Endodermal cell (in vitro differentiated cells): Measurements from ENCODE around the gene LTBP1. TPM values are rescaled to one million over a fixed set of nuclear protein-coding genes. Genes with fewer than 3 reads are reported as not detected.

Experiments
- DNase-seq: peaks from one replicate; pipeline ENCODE4 v3.0.0-alpha.2; 2017
- H3K27ac ChIP-seq: 2 replicates; pipeline ENCODE4 v1.5.1; 2013; ENCODE audit warnings: mild to moderate bottlenecking, low read depth, low read length, moderate library complexity
- H3K27me3 ChIP-seq: 2 replicates; pipeline ENCODE4 v1.6.1; 2013; ENCODE audit warnings: mild to moderate bottlenecking, low read length, moderate library complexity; ENCODE audit not compliant: insufficient read depth, control insufficient read depth, poor library complexity, severe bottlenecking
- H3K36me3 ChIP-seq: 2 replicates; pipeline ENCODE4 v1.7.0; 2013; ENCODE audit warnings: mild to moderate bottlenecking, low read length, moderate library complexity; ENCODE audit not compliant: control insufficient read depth, insufficient read depth
- H3K4me1 ChIP-seq: one replicate; pipeline ENCODE4 v1.7.0; 2013; ENCODE audit warnings: low read length; ENCODE audit not compliant: control insufficient read depth, insufficient read depth
- H3K4me3 ChIP-seq: 2 replicates; pipeline ENCODE4 v1.5.1; 2013; ENCODE audit warnings: mild to moderate bottlenecking, low read length, moderate library complexity
- H3K9ac ChIP-seq: 2 replicates; pipeline ENCODE4 v1.6.1; 2013; ENCODE audit warnings: mild to moderate bottlenecking, low read length, moderate library complexity; ENCODE audit not compliant: poor library complexity, severe bottlenecking; ENCODE audit errors: extremely low read depth
- H3K9me3 ChIP-seq: 2 replicates; pipeline ENCODE4 v1.6.1; 2013; ENCODE audit warnings: mild to moderate bottlenecking, low read length, moderate library complexity; ENCODE audit not compliant: control insufficient read depth
- H3K27ac Mint-ChIP-seq: 2 replicates; pipeline ENCODE4 v1.8.0; 2020; ENCODE audit warnings: mixed read lengths
- H3K27me3 Mint-ChIP-seq: 2 replicates; pipeline ENCODE4 v1.8.0; 2021; ENCODE audit warnings: mild to moderate bottlenecking, mixed read lengths; ENCODE audit not compliant: insufficient read depth
- H3K36me3 Mint-ChIP-seq: 2 replicates; pipeline ENCODE4 v1.8.0; 2020; ENCODE audit warnings: low read depth, mixed read lengths
- H3K4me1 Mint-ChIP-seq: 2 replicates; pipeline ENCODE4 v1.8.0; 2020; ENCODE audit warnings: mixed read lengths
- H3K4me3 Mint-ChIP-seq: 2 replicates; pipeline ENCODE4 v1.8.0; 2020; ENCODE audit warnings: mild to moderate bottlenecking, moderate library complexity, mixed read lengths
- H3K9me3 Mint-ChIP-seq: 2 replicates; pipeline ENCODE4 v1.8.0; 2020; ENCODE audit warnings: mild to moderate bottlenecking, mixed read lengths
- WGBS, 2 experiments: methylation state at CpG; one replicate each; pipeline versions ENCODE4 v1.1.5 to v1.1.7; 2013; ENCODE audit warnings: missing lambda C conversion rate in 2 of 2, mixed read lengths in 1 of 2; ENCODE audit not compliant: insufficient coverage in 1 of 2, insufficient read length in 1 of 2; 5-methylcytosine and 5-hydroxymethylcytosine counted together
- total RNA-seq, 2 donors: library from RNA; stranded (reverse); fragmentation: NEBNext Ultra II Directional in 1 of 2; extraction: Animal tissue kit (Norgen Biotek cat#: 25700) in 1 of 2; gene quantifications; 2 replicates in 1 of 2; 3 replicates in 1 of 2; pipeline ENCODE4 v1.2.1, GENCODE V29; 2021
- TF ChIP-seq, protein P1 (sequence below): fragments of 200-600 bp; sonication (generic); conservative IDR thresholded peaks from 2 replicates; pipeline ENCODE4 v1.5.0; 2021; ENCODE audit warnings: antibody characterized with exemption, mild to moderate bottlenecking

LTBP1 gene
- total RNA-seq, 2 donors from 2014 or later = 43.2 to 43.4 TPM

GRCh38 chr2:33000986-33001385 lies 54.2 kb downstream of the LTBP1 start:
- Mint-ChIP-seq H3K27ac (no peak overlapping the region), H3K9me3 (no peaks in the 10 kb centered on the region), H3K36me3 (peaks cover 1% of the 10 kb centered on the region), H3K27me3 (no peaks in the 10 kb centered on the region), H3K4me3 (no peak overlapping the region), H3K4me1 (peaks cover 14% of the 10 kb centered on the region)
- Histone ChIP-seq H3K9me3 (no peaks in the 10 kb centered on the region), H3K9ac (no peak overlapping the region), H3K4me1 (no peaks in the 10 kb centered on the region), H3K36me3 (no peaks in the 10 kb centered on the region), H3K27me3 (no peaks in the 10 kb centered on the region), H3K4me3 (no peak overlapping the region), H3K27ac (no peak overlapping the region)
- TF ChIP-seq, protein P1, sequence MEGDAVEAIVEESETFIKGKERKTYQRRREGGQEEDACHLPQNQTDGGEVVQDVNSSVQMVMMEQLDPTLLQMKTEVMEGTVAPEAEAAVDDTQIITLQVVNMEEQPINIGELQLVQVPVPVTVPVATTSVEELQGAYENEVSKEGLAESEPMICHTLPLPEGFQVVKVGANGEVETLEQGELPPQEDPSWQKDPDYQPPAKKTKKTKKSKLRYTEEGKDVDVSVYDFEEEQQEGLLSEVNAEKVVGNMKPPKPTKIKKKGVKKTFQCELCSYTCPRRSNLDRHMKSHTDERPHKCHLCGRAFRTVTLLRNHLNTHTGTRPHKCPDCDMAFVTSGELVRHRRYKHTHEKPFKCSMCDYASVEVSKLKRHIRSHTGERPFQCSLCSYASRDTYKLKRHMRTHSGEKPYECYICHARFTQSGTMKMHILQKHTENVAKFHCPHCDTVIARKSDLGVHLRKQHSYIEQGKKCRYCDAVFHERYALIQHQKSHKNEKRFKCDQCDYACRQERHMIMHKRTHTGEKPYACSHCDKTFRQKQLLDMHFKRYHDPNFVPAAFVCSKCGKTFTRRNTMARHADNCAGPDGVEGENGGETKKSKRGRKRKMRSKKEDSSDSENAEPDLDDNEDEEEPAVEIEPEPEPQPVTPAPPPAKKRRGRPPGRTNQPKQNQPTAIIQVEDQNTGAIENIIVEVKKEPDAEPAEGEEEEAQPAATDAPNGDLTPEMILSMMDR = no peak
- 60 to 100% methylated on average over 2 to 3 of the region's 3 CpGs for WGBS, 2 experiments
- DNase-seq = no peak

DNA sequence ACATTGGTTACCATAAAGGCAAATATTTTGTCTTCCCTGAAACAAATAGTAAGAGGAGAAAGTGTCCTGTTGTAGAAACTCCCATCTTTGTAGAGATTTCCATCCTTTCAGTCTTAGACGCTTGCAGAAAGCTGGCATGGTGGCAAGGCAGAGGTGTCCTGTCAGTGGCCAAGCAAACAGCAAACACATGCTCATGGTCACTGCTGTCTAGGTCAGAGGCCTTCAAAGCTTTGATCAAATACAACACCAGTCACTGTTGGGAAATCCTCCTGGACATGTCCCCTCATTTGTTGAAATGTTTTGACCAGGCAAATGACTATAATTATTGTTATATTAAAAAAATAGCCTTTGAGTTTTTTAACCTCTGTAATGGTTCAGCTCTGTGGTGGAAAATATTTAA lies 55.1 kb downstream of the LTBP1 start:
- Mint-ChIP-seq H3K27ac (no peak overlapping the region), H3K4me1 (peaks cover 14% of the 10 kb centered on the region), H3K4me3 (no peak overlapping the region), H3K9me3 (no peaks in the 10 kb centered on the region), H3K27me3 (no peaks in the 10 kb centered on the region), H3K36me3 (no peaks in the 10 kb centered on the region)
- no peaks in the 10 kb centered on the region for H3K4me1 ChIP-seq
- WGBS, 2 experiments = 100% methylated on average over 1 of the region's 1 CpG
- H3K36me3 ChIP-seq = no peaks in the 10 kb centered on the region
- no peak overlapping the region for H3K27ac ChIP-seq
- no peak for DNase-seq
- H3K4me3 ChIP-seq = no peak overlapping the region
- no peaks in the 10 kb centered on the region for H3K27me3 ChIP-seq
- TF ChIP-seq, protein P1 = no peak
- H3K9ac ChIP-seq = no peak overlapping the region
- H3K9me3 ChIP-seq = no peaks in the 10 kb centered on the region

- Histone ChIP-seq H3K4me3 (no peak overlapping the region), H3K27me3 (no peaks in the 10 kb centered on the region), H3K36me3 (no peaks in the 10 kb centered on the region), H3K4me1 (no peaks in the 10 kb centered on the region), H3K9ac (no peak overlapping the region), H3K27ac (no peak overlapping the region), H3K9me3 (no peaks in the 10 kb centered on the region)
- no peaks in the 10 kb centered on the region for H3K36me3 Mint-ChIP-seq
- H3K4me1 Mint-ChIP-seq = peaks cover 14% of the 10 kb centered on the region
- no peak overlapping the region for H3K4me3 Mint-ChIP-seq
- no peaks in the 10 kb centered on the region for H3K9me3 Mint-ChIP-seq
- DNase-seq = no peak
- TF ChIP-seq, protein P1 = no peak
- 86 to 93% methylated on average over 11 of the region's 11 CpGs for WGBS, 2 experiments
- H3K27ac Mint-ChIP-seq = no peak overlapping the region
- H3K27me3 Mint-ChIP-seq = no peaks in the 10 kb centered on the region
Measured at GRCh38 chr2:33002863-33003262, 56.1 kb downstream of the LTBP1 start.
